Peyer's patch (tissue), 4 donors: ENCODE measurements around the gene TMEM106A. TPM values are rescaled to one million over a fixed set of nuclear protein-coding genes. Genes with fewer than 3 reads are reported as not detected.
"Not testable (repeated sequence)": the region's sequence is repeated elsewhere in the genome, so short reads cannot be mapped to it uniquely, and the experiment has no call there.

Source experiments
- DNase-seq, 3 donors: peaks; one replicate each; pipeline ENCODE4 v3.0.0-alpha.2; 2017 to 2019
- H3K27ac ChIP-seq, 4 donors: fragments of 200-600 bp; sonication (generic); one replicate each; pipeline ENCODE4 v1.5.1; 2016 to 2019
- H3K27me3 ChIP-seq, 2 donors: fragments of 200-600 bp; sonication (generic); one replicate each; pipeline ENCODE4 v1.5.1; 2019
- H3K36me3 ChIP-seq, 3 donors: fragments of 200-600 bp; sonication (generic); one replicate each; pipeline ENCODE4 v1.5.1; 2016 to 2019
- H3K4me1 ChIP-seq, 4 donors: fragments of 200-600 bp; sonication (generic); one replicate each; pipeline ENCODE4 v1.5.1; 2016 to 2019
- H3K4me3 ChIP-seq, 4 donors: fragments of 200-600 bp; sonication (generic); 1 replicate in 3 of 4; 2 replicates in 1 of 4; pipeline ENCODE4 v1.5.1; 2016 to 2019; ENCODE audit warnings: mild to moderate bottlenecking in 1 of 4
- H3K9me3 ChIP-seq, 4 donors: fragments of 200-600 bp; sonication (generic); one replicate each; pipeline ENCODE4 v1.5.1; 2016 to 2019; ENCODE audit warnings: mild to moderate bottlenecking in 1 of 4
- POLR2A ChIP-seq, 2 donors: fragments of 450-650 bp; IDR thresholded peaks; one replicate each; pipeline ENCODE4 v1.5.1; 2017; ENCODE audit warnings: antibody characterized with exemption in 2 of 2, mild to moderate bottlenecking in 2 of 2, moderate library complexity in 2 of 2
- small RNA-seq, 2 donors: library from RNA; depleted of rRNA; stranded (forward); fragments of <200 nt; gene quantifications; one replicate each; pipeline ENCODE3, GENCODE V24; 2016
- total RNA-seq, 4 donors: library from RNA; depleted of rRNA; stranded (reverse); fragments of >200 nt; gene quantifications; one replicate each; pipeline ENCODE4 v1.1.0, GENCODE V29; 2016
- TF ChIP-seq, protein P1 (sequence below), 6 experiments: fragments of 450-650 bp in 4 of 6; fragments of 200-600 bp in 2 of 6; sonication (generic) in 1 of 6; IDR thresholded peaks; one replicate each; pipeline ENCODE4 v1.5.1; 2017 to 2019; ENCODE audit warnings: antibody characterized with exemption in 6 of 6, mild to moderate bottlenecking in 3 of 6, moderate library complexity in 1 of 6

Gene TMEM106A
- total RNA-seq, 4 donors from 2014 or later: 7.1 to 54.5 (median 15.3) TPM

DNA sequence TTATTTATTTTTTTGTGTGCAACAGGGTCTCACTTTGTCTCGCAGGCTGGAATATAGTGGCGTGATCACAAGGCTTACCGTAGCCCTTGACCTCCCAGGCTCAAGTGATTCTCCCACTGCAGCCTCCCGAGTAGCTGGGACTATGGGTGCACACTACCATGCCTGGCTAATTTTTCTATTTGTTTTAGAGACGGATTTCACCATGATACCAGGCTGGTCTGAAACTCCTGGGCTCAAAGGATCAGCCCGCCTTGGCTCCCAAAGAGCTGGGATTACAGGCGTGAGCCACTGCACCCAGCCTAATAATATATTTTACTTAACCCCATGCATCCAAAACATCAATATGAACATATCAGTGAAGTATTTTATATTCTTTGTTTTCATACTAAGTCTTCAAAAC lies 14.7 kb downstream of the TMEM106A start:
- TF ChIP-seq POLR2A (IDR thresholded peaks at IDR 0.05): no peak
- TF ChIP-seq, protein P1, sequence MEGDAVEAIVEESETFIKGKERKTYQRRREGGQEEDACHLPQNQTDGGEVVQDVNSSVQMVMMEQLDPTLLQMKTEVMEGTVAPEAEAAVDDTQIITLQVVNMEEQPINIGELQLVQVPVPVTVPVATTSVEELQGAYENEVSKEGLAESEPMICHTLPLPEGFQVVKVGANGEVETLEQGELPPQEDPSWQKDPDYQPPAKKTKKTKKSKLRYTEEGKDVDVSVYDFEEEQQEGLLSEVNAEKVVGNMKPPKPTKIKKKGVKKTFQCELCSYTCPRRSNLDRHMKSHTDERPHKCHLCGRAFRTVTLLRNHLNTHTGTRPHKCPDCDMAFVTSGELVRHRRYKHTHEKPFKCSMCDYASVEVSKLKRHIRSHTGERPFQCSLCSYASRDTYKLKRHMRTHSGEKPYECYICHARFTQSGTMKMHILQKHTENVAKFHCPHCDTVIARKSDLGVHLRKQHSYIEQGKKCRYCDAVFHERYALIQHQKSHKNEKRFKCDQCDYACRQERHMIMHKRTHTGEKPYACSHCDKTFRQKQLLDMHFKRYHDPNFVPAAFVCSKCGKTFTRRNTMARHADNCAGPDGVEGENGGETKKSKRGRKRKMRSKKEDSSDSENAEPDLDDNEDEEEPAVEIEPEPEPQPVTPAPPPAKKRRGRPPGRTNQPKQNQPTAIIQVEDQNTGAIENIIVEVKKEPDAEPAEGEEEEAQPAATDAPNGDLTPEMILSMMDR (IDR thresholded peaks at IDR 0.05): no peak
- no peak for DNase-seq
- Histone ChIP-seq H3K9me3 (no peaks in the 10 kb centered on the region), H3K27me3 (no peaks in the 10 kb centered on the region), H3K4me1 (no peaks in the 10 kb centered on the region), H3K4me3 (no peak overlapping the region), H3K27ac (no peak overlapping the region), H3K36me3 (peaks cover 0 to 9% (median 0%) of the 10 kb centered on the region in 3 donors)

DNA sequence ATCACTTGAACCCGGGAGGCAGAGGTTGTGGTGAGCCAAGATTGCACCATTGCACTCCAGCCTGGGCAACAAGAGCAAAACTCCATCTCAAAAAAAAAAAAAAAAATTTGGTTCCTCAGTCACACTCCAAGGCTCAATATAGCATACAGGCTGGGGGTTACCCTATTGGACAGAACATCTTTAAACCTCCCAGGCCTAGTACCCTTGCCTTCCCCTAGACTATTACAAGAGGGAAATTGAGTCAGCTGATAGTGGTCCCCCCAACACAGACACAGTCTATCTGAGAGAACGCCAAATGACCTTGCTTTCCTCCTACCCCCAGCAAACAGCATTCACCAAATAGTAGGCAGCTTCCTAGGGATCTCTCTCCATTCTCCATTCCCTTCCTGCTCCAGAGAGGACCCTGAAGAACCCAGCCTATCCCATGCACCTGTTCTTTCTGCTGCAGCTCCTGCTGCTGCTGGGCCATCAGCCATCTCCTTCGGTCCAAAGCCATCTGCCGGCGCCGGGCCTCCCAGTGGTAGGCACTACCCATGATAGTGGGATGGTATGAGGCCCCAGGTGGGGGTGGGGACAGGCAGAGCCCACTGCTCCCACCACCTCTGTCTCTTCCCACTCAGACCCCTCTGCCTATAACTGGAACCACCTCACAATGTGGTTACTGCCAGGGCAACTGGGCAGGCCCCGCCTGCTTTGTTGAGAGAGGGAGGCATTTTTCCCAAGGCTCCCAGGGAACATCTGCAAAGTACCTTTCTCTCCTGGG lies 16.5 kb downstream of the TMEM106A start, which contains the start of gene CCDC200:
Gene CCDC200 (minus strand): TSS at position 604 of the 763 bp plus-strand sequence. CDS start 69 bp downstream, at position 535.
- not testable (repeated sequence) for H3K27ac ChIP-seq, DNase-seq

DNA sequence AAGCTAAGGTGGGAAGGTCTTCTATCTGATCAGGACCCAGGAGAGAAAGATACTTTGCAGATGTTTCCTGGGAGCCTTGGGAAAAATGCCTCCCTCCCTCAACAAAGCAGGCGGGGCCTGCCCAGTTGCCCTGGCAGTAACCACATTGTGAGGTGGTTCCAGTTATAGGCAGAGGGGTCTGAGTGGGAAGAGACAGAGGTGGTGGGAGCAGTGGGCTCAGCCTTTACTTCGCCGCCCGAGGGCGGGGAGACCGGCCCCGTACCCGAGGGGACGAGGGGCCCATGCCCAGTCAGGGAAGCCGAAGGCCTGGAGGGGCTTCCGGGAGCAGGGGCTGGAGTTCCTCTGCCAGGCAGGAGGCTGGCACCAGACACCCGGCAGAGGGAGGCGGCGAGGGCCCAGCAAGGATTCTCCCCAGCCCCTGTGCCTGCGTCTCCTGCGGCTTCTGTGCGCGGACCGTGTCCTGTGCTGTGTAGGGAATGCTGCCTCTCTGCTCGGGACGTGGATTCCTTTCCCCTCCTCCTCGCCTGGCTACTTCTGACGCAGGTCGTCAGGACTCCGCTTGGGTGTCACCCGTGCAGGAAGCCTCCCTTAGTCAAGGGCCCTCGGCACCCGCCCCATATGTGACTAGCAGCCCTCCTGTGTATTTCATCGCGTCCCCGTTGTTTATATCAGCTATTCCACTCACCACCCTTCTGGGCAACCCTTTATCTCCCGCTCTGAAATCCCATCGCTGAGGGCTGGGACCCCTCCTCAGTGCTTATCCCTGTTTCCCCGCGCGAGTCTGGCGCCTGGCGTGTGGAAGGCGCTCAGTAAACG lies 19.7 kb downstream of the TMEM106A start:
- H3K27me3 ChIP-seq, H3K36me3 ChIP-seq, H3K9me3 ChIP-seq, H3K4me1 ChIP-seq: not testable (repeated sequence)
- peak in 1 of 3 donors; percentile 38 for DNase-seq
- Histone ChIP-seq H3K27ac (peak overlapping the region in 3 of 4 donors; percentile 28 to 42 (median 37)), H3K4me3 (peak overlapping the region in 2 of 4 donors; percentile 2 to 6)

More for the DNA sequence above, 16.5 kb downstream of the TMEM106A start, which contains the start of gene CCDC200:
- H3K27me3 ChIP-seq, H3K4me1 ChIP-seq, H3K9me3 ChIP-seq, H3K36me3 ChIP-seq, H3K4me3 ChIP-seq: not testable (repeated sequence)

DNA sequence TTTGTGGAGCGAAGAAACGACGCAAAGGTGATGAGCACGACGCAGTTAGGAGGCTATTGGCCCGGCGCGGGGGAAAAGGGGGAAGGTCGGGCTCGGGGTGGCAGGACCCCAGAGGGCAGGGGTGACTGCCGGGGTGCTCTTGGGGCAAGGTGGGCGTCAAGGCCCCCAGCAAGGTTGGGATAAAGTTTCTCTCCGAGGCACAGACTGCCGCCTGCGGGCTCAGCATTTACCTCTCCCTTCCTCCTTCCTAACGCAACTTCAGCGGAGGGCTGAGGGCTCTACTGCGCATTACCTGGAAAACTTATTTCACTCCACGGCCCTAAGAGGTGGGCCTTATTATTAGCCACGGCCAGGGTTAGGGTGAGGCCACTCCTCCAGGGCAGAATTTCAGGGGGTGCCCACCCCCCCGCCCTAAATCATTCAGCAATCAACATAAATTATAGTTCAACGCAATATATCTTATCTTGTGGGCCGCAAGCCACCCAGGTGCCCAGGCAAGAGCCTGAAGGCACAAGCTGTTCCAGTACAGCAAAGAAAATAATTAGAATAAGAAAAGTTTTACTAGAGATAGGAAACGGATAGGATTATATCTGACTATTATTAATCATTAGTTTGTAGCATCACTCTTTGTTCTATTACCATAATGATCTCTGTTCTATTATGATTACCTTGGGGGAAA lies 20.5 kb downstream of the TMEM106A start:
- peak; percentile 31 to 67 (median 44) for DNase-seq
- not testable (repeated sequence) for H3K27me3 ChIP-seq, H3K36me3 ChIP-seq, H3K9me3 ChIP-seq, H3K4me1 ChIP-seq
- Histone ChIP-seq H3K4me3 (peak overlapping the region in 2 of 4 donors; percentile 2 to 6), H3K27ac (peak overlapping the region in 3 of 4 donors; percentile 28 to 42 (median 37))

DNA sequence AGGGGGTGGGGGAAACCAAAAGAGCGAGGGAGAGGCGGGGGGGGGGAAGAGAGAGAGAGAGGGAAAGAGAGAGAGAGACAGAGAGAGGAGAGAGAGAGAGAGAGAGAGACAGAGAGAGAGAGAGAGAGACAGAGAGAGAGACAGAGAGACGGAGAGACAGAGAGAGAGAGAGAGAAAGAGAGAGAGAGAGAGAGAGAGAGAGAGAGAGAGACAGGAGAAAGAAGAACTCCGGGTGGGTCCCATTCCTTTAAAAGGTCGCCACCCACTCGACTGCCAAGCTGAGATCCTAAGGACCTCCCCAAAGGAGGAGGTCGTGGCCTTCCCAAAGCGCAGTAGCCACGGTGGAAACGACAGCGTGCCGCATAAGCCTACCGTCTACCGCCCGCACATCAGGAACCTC lies 21.6 kb downstream of the TMEM106A start:
- not testable (repeated sequence) for H3K4me3 ChIP-seq, H3K9me3 ChIP-seq, H3K27me3 ChIP-seq, H3K36me3 ChIP-seq, H3K4me1 ChIP-seq, DNase-seq, H3K27ac ChIP-seq

DNA sequence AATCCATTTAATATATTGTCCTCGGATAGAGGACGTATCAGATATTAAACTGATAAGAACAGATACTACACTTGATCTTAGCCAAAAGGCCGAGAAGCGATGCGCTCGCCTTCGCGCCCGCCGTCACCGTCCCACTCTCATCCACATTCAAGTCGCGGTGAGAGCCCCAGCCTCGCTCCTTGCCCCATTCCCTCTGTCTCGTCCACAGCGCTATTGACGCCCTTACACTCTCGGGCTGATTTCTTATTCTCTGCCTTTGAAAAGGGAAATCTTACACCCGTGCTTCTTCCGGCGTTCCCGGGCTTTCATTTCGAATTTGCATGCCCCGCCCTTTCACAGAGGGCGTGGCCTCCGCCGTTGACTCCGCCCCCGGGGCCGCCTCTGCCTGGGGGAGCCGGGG lies 22.2 kb downstream of the TMEM106A start, which contains the start of gene RNU2-1:
Gene RNU2-1 (minus strand): TSS at position 101 of the 400 bp plus-strand sequence.
- not testable (repeated sequence) for DNase-seq, H3K9me3 ChIP-seq, H3K4me3 ChIP-seq, H3K27me3 ChIP-seq, H3K27ac ChIP-seq, H3K36me3 ChIP-seq, H3K4me1 ChIP-seq

DNA sequence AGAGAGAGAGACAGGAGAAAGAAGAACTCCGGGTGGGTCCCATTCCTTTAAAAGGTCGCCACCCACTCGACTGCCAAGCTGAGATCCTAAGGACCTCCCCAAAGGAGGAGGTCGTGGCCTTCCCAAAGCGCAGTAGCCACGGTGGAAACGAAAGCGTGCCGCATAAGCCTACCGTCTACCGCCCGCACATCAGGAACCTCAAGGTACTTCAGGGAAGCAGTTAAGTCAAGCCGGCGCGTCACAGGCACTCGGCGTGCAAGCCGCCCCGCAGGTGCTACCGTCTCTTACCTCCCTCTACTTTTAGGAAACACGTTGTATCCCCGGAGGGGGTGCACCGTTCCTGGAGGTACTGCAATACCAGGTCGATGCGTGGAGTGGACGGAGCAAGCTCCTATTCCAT lies 27.9 kb downstream of the TMEM106A start:
- H3K27me3 ChIP-seq, H3K36me3 ChIP-seq, H3K9me3 ChIP-seq, DNase-seq, H3K4me3 ChIP-seq, H3K4me1 ChIP-seq, H3K27ac ChIP-seq: not testable (repeated sequence)

DNA sequence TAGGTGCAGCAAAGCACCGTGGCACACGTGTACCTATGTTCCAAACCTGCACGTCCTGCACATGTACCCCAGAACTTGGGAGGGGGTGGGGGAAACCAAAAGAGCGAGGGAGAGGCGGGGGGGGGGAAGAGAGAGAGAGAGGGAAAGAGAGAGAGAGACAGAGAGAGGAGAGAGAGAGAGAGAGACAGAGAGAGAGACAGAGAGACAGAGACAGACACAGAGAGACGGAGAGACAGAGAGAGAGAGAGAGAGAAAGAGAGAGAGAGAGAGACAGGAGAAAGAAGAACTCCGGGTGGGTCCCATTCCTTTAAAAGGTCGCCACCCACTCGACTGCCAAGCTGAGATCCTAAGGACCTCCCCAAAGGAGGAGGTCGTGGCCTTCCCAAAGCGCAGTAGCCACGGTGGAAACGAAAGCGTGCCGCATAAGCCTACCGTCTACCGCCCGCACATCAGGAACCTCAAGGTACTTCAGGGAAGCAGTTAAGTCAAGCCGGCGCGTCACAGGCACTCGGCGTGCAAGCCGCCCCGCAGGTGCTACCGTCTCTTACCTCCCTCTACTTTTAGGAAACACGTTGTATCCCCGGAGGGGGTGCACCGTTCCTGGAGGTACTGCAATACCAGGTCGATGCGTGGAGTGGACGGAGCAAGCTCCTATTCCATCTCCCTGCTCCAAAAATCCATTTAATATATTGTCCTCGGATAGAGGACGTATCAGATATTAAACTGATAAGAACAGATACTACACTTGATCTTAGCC lies 29.1 kb downstream of the TMEM106A start:
- H3K4me3 ChIP-seq, H3K27me3 ChIP-seq, H3K27ac ChIP-seq, H3K36me3 ChIP-seq, H3K4me1 ChIP-seq, H3K9me3 ChIP-seq, DNase-seq: not testable (repeated sequence)

DNA sequence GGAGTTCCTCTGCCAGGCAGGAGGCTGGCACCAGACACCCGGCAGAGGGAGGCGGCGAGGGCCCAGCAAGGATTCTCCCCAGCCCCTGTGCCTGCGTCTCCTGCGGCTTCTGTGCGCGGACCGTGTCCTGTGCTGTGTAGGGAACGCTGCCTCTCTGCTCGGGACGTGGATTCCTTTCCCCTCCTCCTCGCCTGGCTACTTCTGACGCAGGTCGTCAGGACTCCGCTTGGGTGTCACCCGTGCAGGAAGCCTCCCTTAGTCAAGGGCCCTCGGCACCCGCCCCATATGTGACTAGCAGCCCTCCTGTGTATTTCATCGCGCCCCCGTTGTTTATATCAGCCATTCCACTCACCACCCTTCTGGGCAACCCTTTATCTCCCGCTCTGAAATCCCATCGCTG lies 34.8 kb downstream of the TMEM106A start:
- peak overlapping the region in 2 of 4 donors; percentile 26 to 44 for H3K4me3 ChIP-seq
- not testable (repeated sequence) for H3K27me3 ChIP-seq, H3K9me3 ChIP-seq, H3K4me1 ChIP-seq, H3K36me3 ChIP-seq, DNase-seq
- peak overlapping the region in 3 of 4 donors; percentile 51 to 72 (median 66) for H3K27ac ChIP-seq

Small RNAs within 50 kb of the gene (small RNA-seq; reads per million reads assigned to genes)
- 0 reads per million in 2 donors for gene AC060780.2
- 0 reads per million in 2 donors for gene AC060780.3
- gene RF00004: 0 reads per million in 2 donors
- gene RNU2-1: 0 reads per million in 2 donors

Other genes starting within 250 kb of the TMEM106A start
- gene AARSD1, start 247.4 kb upstream of the TMEM106A start, total RNA-seq: 10 to 100 TPM; 12.6 to 33.5 (median 26.5) TPM
- gene PTGES3L, start 231.8 kb upstream of the TMEM106A start, total RNA-seq: 1 to 10 TPM in 3 of 4 donors, not detected in 1; 1.6 to 6.9 (median 5.5) TPM
- 10 to 100 TPM; 17.2 to 37.3 (median 26.9) TPM for gene RUNDC1, start 231.3 kb upstream of the TMEM106A start, total RNA-seq
- gene RPL27, start 213.5 kb upstream of the TMEM106A start, total RNA-seq: 1,000 to 10,000 TPM in 1 of 4 donors, 100 to 1,000 TPM in 3; 331 to 1,066 (median 442) TPM
- 10 to 100 TPM; 60.1 to 85.8 (median 73.4) TPM for gene IFI35, start 205.1 kb upstream of the TMEM106A start, total RNA-seq
- gene VAT1, start 189.5 kb upstream of the TMEM106A start, total RNA-seq: 10 to 100 TPM; 52.8 to 97.8 (median 71.5) TPM
- gene RND2, start 186.6 kb upstream of the TMEM106A start, total RNA-seq: 1 to 10 TPM in 1 of 4 donors, under 1 TPM in 3; 0.27 to 1.7 (median 0.32) TPM
- gene BRCA1, start 86.5 kb upstream of the TMEM106A start, total RNA-seq: 10 to 100 TPM in 3 of 4 donors, 1 to 10 TPM in 1; 9.0 to 38.0 (median 14.2) TPM
- 100 to 1,000 TPM; 102 to 139 (median 127) TPM for gene NBR1, start 40.7 kb upstream of the TMEM106A start, total RNA-seq
- 1 to 10 TPM in 1 of 4 donors, not detected in 3; 1.5 TPM for gene CCDC200, start 16.7 kb downstream of the TMEM106A start, total RNA-seq
- gene RNU2-1, start 22.1 kb downstream of the TMEM106A start, total RNA-seq: not detected
- gene ARL4D, start 187.1 kb downstream of the TMEM106A start, total RNA-seq: 1 to 10 TPM in 1 of 4 donors, under 1 TPM in 1, not detected in 2; 0.70 to 2.3 TPM